NB4 (cell line): ENCODE results near the gene KRT72.
"Not testable (repeated sequence)": the region's sequence is repeated elsewhere in the genome, so short reads cannot be mapped to it uniquely, and the experiment has no call there.

Experiments used
- DNase-seq: peaks from one replicate; pipeline ENCODE4 v3.0.0; 2010; ENCODE audit warnings: low read depth
- H3K4me3 ChIP-seq: one replicate; pipeline ENCODE4 v1.5.1; 2011; ENCODE audit warnings: mild to moderate bottlenecking, low read depth, low read length, moderate library complexity
- MYC ChIP-seq: IDR thresholded peaks from 2 replicates; pipeline ENCODE4 v1.6.1; 2011; ENCODE audit warnings: low read depth, low read length
- POLR2A ChIP-seq: IDR thresholded peaks from 2 replicates; pipeline ENCODE4 v1.6.1; 2011; ENCODE audit warnings: mild to moderate bottlenecking; ENCODE audit not compliant: insufficient read length; ENCODE audit errors: extremely low read depth
- TF ChIP-seq, protein P1 (sequence below): IDR thresholded peaks from 2 replicates; pipeline ENCODE4 v1.6.1; 2011; ENCODE audit warnings: low read depth, low read length
- TF ChIP-seq, protein P2 (sequence below): IDR thresholded peaks from one replicate; pipeline ENCODE4 v1.5.1; 2012; ENCODE audit warnings: low read depth, low read length

KRT72 gene

DNA sequence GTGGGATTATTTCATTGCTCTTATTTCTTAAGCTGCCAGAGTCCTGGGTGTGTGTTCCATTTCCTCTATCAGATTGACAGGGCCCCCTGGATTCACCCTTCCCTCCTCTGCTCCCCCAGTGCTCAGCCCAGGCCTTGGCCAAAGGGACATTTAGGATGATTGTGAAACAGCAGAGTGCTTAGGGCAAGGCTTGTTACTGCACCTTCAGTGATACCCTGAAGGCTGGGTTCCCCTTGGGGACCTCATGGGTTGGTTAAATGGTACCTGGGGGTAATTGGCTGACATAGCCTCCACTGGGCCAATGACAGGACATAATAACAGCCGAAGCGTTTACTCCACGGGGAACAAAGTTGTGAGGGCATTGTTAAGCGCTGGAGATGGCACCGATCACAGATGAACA, 1.3 kb upstream of the KRT72 start:
- no peak overlapping the region for H3K4me3 ChIP-seq
- TF ChIP-seq, protein P1, sequence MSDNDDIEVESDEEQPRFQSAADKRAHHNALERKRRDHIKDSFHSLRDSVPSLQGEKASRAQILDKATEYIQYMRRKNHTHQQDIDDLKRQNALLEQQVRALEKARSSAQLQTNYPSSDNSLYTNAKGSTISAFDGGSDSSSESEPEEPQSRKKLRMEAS, result no peak
- TF ChIP-seq, protein P2, sequence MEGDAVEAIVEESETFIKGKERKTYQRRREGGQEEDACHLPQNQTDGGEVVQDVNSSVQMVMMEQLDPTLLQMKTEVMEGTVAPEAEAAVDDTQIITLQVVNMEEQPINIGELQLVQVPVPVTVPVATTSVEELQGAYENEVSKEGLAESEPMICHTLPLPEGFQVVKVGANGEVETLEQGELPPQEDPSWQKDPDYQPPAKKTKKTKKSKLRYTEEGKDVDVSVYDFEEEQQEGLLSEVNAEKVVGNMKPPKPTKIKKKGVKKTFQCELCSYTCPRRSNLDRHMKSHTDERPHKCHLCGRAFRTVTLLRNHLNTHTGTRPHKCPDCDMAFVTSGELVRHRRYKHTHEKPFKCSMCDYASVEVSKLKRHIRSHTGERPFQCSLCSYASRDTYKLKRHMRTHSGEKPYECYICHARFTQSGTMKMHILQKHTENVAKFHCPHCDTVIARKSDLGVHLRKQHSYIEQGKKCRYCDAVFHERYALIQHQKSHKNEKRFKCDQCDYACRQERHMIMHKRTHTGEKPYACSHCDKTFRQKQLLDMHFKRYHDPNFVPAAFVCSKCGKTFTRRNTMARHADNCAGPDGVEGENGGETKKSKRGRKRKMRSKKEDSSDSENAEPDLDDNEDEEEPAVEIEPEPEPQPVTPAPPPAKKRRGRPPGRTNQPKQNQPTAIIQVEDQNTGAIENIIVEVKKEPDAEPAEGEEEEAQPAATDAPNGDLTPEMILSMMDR, result no peak
- no peak for DNase-seq

DNA sequence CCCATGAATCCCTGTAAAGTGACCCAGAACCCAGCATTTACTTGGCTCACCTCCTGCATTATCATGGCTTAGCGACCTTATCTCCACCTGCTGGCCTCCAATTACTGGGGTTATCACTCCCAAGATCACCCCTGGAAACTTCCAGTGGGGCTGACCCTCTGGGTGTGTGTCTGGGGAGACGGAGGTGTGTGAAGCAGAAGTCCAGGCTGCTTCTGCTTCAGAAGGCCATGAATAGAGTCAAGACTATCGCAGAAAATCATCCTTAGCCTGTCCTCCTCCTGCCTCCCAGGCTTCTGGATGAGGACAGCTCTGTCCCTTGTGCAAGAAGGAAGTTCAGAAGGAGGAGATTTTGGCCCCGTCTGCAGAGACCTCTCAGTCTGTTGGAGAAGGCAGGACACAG, 408 bp upstream of the KRT72 start:
- no peak for TF ChIP-seq MYC
- TF ChIP-seq, protein P2, result no peak
- TF ChIP-seq POLR2A, result no peak
- TF ChIP-seq, protein P1, result no peak
- no peak overlapping the region for H3K4me3 ChIP-seq

DNA sequence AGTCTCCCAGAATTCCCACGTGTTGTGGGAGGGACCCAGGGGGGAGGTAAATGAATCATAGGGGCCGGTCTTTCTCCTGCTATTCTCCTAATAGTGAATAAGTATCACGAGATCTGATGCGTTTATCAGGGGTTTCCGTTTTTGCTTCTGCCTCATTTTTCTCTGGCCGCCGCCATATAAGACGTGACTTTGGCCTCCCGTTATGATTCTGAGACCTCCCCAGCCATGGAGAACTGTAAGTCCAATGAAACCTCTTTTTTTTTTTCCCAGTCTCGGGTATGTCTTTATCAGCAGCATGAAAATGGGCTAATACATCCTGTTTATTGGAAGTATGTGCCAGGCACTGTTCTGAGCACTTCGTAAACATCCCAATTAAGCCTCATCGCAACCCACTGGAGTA, 788 bp downstream of the KRT72 start:
- no peak for DNase-seq
- H3K4me3 ChIP-seq, result no peak overlapping the region
- TF ChIP-seq, protein P2, result no peak
- TF ChIP-seq MYC (no peak), POLR2A (no peak)
- TF ChIP-seq, protein P1, result no peak

More for the DNA sequence above, 408 bp upstream of the KRT72 start:
- no peak for DNase-seq

DNA sequence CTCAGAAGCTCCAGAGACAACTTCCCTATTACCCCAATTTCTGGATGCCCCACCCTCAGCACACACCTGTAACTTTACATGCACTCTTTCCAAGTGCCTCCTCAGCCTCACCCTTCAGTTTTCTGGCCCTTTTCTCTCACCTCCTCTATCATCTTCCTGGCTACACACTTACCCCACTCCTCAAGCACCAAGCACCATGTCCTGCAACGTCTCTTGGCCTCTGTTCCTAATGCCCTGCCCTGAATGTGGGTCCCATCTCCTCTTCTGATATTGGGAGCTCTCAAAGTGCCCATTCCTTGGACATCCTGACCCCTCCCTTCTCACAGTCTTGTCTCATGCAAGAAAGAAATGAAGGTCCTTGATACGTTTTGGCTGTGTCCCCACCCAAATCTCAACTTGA, 1.2 kb downstream of the KRT72 start:
- no peak for TF ChIP-seq POLR2A
- TF ChIP-seq, protein P1, result no peak
- no peak for TF ChIP-seq MYC
- TF ChIP-seq, protein P2, result no peak
- DNase-seq, result no peak
- no peak overlapping the region for H3K4me3 ChIP-seq

DNA sequence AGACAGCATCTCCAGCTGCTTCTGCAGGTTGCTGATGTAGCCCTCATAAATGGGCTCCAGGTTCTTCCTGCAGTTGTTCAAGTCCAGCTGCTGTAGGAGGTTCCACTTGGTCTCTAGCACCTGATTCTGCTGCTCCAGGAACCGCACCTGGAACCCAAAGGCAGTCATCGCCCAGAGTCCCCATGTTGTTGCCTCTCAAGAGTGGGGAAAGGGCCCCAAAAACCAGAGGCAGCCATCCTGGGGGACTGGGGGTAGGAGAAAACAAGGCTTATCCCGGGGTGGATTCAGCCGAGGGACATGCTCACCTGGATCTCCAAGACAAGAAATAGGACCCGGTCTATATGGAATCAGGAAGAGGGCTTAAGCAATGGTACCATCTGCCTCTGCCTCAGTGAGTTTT, 2.3 kb downstream of the KRT72 start:
- TF ChIP-seq, protein P2, result no peak
- TF ChIP-seq, protein P1, result no peak
- TF ChIP-seq MYC, result no peak
- no peak for TF ChIP-seq POLR2A

DNA sequence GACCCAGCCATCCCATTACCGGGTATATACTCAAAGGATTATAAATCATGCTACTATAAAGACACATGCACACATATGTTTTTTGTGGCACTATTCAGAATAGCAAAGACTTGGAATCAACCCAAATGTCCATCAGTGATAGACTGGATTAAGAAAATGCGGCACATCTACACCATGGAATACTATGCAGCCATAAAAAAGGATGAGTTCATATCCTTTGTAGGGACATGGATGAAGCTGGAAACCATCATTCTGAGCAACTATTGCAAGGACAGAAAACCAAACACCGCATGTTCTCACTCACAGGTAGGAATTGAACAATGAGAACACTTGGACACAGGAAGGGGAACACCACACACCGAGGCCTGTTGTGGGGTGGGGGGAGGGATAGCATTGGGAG, 7.0 kb downstream of the KRT72 start:
- not testable (repeated sequence) for DNase-seq, H3K4me3 ChIP-seq

More for the DNA sequence above, 2.3 kb downstream of the KRT72 start:
- DNase-seq, result no peak
- no peak overlapping the region for H3K4me3 ChIP-seq
